Heart left ventricle (tissue), 13 donors: ENCODE measurements around the gene UBE2E2.

Experiments
- CTCF ChIP-seq, 12 donors: fragments of 200-600 bp; sonication (generic) in 4 of 12; IDR thresholded peaks; one replicate each; pipeline versions ENCODE4 v1.5.0 to v1.8.0; 2018 to 2022; ENCODE audit warnings: antibody characterized with exemption in 12 of 12, mild to moderate bottlenecking in 5 of 12
- POLR2A ChIP-seq, 2 donors: fragments of 450-650 bp; IDR thresholded peaks; one replicate each; pipeline ENCODE4 v1.6.1; 2017; ENCODE audit warnings: antibody characterized with exemption in 2 of 2, mild to moderate bottlenecking in 2 of 2, moderate library complexity in 2 of 2
- donor health status: ischemic (EF 13 %, LVEDD 7.1; RV severe dilation, severe dysfunction).
- donor health status: DM: no; HTN: yes; CAD: no.
- donor health status: DM: no; HTN: no; CAD: no.
- donor health status: ischemic (EF 25% LVEDD 6.9; RV normal size, moderate dysfunction).
- donor health status: ischemic (EF 25% LVEDD 5.7; RV mildly dilated, moderate dysfunction).
- donor health status: ischemic (EF 35%, LVEDD 5.7; RV mildly dilated, moderate dysfunction).
- donor health status: nonischemic (EF 11% LVEDD 7.7; RV severe dilation, severe dysfunction).
- donor health status: DM: yes; HTN: yes; CAD: no.
- donor health status: PGD.
- donor health status: ischemic (EF 29% LVEDD 5.4; RV normal size, mild dysfunction).
- donor health status: nonischemic (EF 23%, LVEDD 6.1; RV moderate dilation, normal function).

DNA sequence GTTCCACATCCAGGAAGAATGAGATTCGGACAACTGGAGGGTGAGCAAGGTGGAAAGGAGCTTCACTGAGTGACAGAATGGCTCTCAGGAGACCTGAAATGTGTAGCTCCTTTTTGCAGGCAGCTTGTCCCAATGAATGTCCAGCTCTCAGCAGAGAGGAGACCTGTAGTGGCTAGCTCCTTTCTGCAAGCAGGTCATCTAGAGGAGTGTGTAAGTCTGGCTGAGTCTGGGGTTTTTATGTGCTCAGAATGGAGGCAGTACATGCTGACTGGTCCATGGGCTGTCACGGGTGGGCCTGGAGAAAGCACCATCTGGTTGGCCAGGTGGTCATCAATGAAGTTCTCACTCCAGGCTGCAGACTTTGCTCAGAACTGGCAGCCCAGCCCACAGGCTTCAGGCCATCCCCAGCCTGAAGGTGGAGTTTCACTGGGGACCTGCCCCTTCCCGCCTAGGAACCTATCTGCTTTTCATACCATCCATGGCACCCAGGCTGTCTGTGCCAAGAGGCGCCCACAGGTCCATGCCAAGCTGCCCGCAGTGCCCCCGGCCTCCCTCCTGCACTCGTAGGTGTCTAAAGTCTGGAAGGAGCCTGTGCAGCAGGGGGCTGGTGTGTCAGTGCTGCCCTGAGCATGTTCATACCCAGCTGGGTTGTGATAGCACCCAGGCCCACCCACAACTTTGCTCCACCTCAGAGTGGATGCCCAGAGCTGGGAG, 276.6 kb downstream of the UBE2E2 start:
- TF ChIP-seq CTCF (IDR thresholded peaks at IDR 0.05) (no peak), POLR2A (IDR thresholded peaks at IDR 0.05) (no peak)
